HG03135 (cell line): Measurements from ENCODE around the gene LHFPL3.

Source experiments
- ATAC-seq: cut with Tn5 transposase; IDR thresholded peaks from one replicate; pipeline ENCODE4 v1.9.1; 2021; ENCODE audit warnings: mild to moderate bottlenecking, moderate library complexity; ENCODE audit not compliant: unreplicated experiment

The LHFPL3 gene

GRCh38 chr7:104367926-104368325, 39.5 kb downstream of the LHFPL3 start:
- ATAC-seq, result no peak

GRCh38 chr7:104371216-104371979, 43.0 kb downstream of the LHFPL3 start:
- no peak for ATAC-seq

GRCh38 chr7:104371980-104372357, 43.6 kb downstream of the LHFPL3 start:
- ATAC-seq, result no peak

GRCh38 chr7:104382616-104383015, 54.2 kb downstream of the LHFPL3 start:
- ATAC-seq, result no peak

- no peak for ATAC-seq
These were observed 58.5 kb downstream of the LHFPL3 start for GRCh38 chr7:104386943-104387342.

- ATAC-seq, result no peak
These were observed 59.8 kb downstream of the LHFPL3 start for GRCh38 chr7:104388222-104388621.

GRCh38 chr7:104395162-104395561, 66.8 kb downstream of the LHFPL3 start:
- no peak for ATAC-seq

- ATAC-seq, result no peak
These were observed 69.0 kb downstream of the LHFPL3 start for GRCh38 chr7:104397442-104397841.

- ATAC-seq, result no peak
These were observed 80.0 kb downstream of the LHFPL3 start for GRCh38 chr7:104408371-104408770.

- no peak for ATAC-seq
These were observed 82.3 kb downstream of the LHFPL3 start for GRCh38 chr7:104410742-104411141.

GRCh38 chr7:104412911-104413310, 84.5 kb downstream of the LHFPL3 start:
- no peak for ATAC-seq

GRCh38 chr7:104414216-104414615, 85.8 kb downstream of the LHFPL3 start:
- no peak for ATAC-seq

- ATAC-seq, result no peak
These were observed 87.3 kb downstream of the LHFPL3 start for GRCh38 chr7:104415700-104416099.

- ATAC-seq, result no peak
These were observed 88.5 kb downstream of the LHFPL3 start for GRCh38 chr7:104416866-104417393.

- no peak for ATAC-seq
These were observed 103.5 kb downstream of the LHFPL3 start for GRCh38 chr7:104431930-104432329.

GRCh38 chr7:104434129-104434528, 105.7 kb downstream of the LHFPL3 start:
- ATAC-seq, result no peak

- no peak for ATAC-seq
These were observed 114.1 kb downstream of the LHFPL3 start for GRCh38 chr7:104442481-104442880.

- ATAC-seq, result no peak
These were observed 115.6 kb downstream of the LHFPL3 start for GRCh38 chr7:104444017-104444416.

- no peak for ATAC-seq
These were observed 117.0 kb downstream of the LHFPL3 start for GRCh38 chr7:104445393-104445792.

GRCh38 chr7:104450861-104451260, 122.5 kb downstream of the LHFPL3 start:
- no peak for ATAC-seq

- ATAC-seq, result no peak
These were observed 124.8 kb downstream of the LHFPL3 start for GRCh38 chr7:104453190-104453589.

- ATAC-seq, result no peak
These were observed 130.5 kb downstream of the LHFPL3 start for GRCh38 chr7:104458875-104459274.
